GM06990 (cell line): ENCODE measurements around the gene NTM.

Experiments
- DNase-seq: peaks from one replicate; pipeline ENCODE4 v3.0.0-alpha.2; 2011; ENCODE audit not compliant: insufficient read length; ENCODE audit errors: extremely low read depth
- H3K27me3 ChIP-seq: replicated peaks from 2 replicates; pipeline ENCODE4 v1.6.0; 2011; ENCODE audit warnings: low read length; ENCODE audit not compliant: control insufficient read depth, insufficient read depth
- H3K36me3 ChIP-seq: 2 replicates; pipeline ENCODE4 v1.5.1; 2011; ENCODE audit warnings: low read length; ENCODE audit not compliant: control insufficient read depth, insufficient read depth
- H3K4me3 ChIP-seq: replicated peaks from 2 replicates; pipeline ENCODE4 v1.5.1; 2011; ENCODE audit warnings: low read depth, mild to moderate bottlenecking, control low read depth, low read length
- TF ChIP-seq, protein P1 (sequence below): IDR thresholded peaks from 2 replicates; pipeline ENCODE4 v1.5.1; 2011; ENCODE audit warnings: low read length, control low read depth, mild to moderate bottlenecking, inconsistent platforms; ENCODE audit not compliant: insufficient read depth, poor library complexity, severe bottlenecking

NTM gene

DNA sequence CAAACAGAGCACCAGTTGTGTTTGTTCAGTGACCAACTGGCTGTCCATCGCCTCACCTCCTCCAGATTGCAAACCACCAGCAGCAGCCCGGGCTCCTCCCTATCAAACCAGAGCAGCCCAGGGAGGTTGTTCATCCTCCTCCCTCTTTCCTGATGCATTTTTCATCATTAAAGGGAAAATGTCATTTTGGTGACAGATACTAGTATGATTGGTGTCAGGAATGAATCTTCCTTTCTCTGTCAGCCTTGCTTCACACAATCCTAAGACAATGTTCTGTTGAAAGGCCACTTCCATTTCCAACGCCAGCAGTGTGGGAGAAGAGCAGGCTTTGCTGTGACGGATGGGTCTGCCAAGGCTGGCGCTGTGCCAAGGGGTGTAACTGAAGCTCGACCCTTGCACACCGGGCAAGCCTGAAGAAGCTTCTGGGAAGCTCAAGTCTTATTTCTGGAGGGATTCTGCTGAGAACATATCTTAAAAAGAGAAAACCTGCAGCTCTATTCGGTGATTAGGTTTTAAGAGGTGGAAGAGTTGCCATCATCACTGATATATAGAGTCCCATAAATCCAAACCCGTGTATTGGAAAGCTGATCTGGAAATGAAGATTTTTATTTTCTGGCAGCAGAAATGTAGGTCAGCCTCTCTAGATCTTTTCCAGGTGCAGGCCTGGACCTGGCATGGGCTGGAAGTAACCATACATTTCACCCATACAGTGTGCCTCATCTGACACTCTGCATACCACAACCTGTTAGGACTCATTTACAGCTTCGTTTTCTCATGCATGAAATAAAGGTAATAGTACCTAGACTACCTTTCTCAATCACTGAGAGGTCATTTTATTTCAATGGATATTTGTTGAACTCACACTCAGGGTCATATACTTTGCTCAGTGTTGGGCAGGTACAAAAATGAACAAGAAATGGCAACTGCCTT is 524.5 kb downstream of the NTM start:
- TF ChIP-seq, protein P1, sequence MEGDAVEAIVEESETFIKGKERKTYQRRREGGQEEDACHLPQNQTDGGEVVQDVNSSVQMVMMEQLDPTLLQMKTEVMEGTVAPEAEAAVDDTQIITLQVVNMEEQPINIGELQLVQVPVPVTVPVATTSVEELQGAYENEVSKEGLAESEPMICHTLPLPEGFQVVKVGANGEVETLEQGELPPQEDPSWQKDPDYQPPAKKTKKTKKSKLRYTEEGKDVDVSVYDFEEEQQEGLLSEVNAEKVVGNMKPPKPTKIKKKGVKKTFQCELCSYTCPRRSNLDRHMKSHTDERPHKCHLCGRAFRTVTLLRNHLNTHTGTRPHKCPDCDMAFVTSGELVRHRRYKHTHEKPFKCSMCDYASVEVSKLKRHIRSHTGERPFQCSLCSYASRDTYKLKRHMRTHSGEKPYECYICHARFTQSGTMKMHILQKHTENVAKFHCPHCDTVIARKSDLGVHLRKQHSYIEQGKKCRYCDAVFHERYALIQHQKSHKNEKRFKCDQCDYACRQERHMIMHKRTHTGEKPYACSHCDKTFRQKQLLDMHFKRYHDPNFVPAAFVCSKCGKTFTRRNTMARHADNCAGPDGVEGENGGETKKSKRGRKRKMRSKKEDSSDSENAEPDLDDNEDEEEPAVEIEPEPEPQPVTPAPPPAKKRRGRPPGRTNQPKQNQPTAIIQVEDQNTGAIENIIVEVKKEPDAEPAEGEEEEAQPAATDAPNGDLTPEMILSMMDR = no peak
- Histone ChIP-seq H3K27me3 (no peaks in the 10 kb centered on the region), H3K4me3 (no peak overlapping the region), H3K36me3 (no peaks in the 10 kb centered on the region)
- DNase-seq = no peak

DNA sequence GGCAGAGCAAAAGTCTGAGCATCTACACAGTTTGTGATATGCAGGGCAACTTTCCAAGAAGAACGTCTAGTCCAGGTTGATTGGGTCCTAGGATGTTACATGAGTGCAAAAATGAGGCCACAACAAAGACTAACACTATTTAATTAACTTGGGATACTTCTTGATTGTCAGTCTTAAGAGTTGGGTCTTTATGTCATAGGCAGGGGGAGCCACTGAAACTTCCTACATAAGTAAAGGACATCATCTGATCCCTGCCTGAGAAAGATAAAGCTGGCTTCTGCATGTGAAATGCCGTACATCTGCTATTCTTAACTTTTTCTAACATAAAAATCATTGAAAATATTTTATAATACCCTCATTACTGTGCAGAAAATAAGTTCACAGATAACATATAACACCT is 525.5 kb downstream of the NTM start:
- DNase-seq = no peak

GRCh38 chr11:131896978-131897615 is 526.7 kb downstream of the NTM start:
- no peak for DNase-seq
- TF ChIP-seq, protein P1 = no peak
- Histone ChIP-seq H3K27me3 (no peaks in the 10 kb centered on the region), H3K4me3 (no peak overlapping the region), H3K36me3 (no peaks in the 10 kb centered on the region)

More for the DNA sequence above, 525.5 kb downstream of the NTM start:
- Histone ChIP-seq H3K4me3 (no peak overlapping the region), H3K36me3 (no peaks in the 10 kb centered on the region), H3K27me3 (no peaks in the 10 kb centered on the region)
- TF ChIP-seq, protein P1 = no peak

DNA sequence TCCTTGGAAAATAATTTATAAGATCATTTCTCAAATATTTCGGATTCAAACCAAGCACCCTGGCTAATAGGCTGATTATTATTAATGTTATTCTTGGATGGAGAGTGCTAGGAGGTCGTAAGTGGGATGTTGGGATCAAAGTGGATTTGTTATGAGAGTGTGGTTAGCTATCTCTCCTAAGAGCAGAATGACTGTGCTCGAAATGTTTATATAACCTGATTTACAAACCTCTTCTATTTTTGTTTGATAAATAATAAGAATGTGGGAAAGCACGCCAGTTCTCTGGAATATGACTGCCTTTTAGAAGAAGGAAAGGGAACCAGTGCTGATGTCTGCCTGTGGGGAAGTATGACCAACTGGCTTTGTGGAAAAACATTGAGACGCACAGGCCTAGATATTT is 527.5 kb downstream of the NTM start:
- no peaks in the 10 kb centered on the region for H3K27me3 ChIP-seq
- H3K4me3 ChIP-seq = no peak overlapping the region
- no peak for DNase-seq
- H3K36me3 ChIP-seq = no peaks in the 10 kb centered on the region
- TF ChIP-seq, protein P1 = no peak

DNA sequence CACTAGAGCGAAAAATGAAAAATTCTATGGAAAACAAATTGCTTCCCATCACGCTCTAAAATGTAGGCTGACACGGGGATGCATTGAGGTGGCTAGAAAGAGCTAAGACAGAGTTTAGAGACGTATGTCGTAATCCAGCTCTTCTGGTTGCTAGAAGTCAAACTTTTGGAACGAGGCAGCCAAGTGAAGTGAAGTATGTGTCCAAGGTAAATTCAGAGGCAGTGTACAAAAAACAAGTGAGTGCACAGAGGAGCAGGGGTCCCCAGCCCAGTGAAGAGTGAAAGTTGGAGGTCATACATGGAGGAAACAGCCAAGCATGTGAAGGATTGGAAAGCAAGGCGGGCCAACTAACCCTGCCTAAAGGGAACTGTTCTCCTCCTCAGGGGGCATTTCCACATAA is 528.5 kb downstream of the NTM start:
- no peaks in the 10 kb centered on the region for H3K27me3 ChIP-seq
- no peak overlapping the region for H3K4me3 ChIP-seq
- no peaks in the 10 kb centered on the region for H3K36me3 ChIP-seq
- TF ChIP-seq, protein P1 = no peak
- DNase-seq = no peak
